B cell (primary cell): ENCODE measurements around the gene PA2G4. TPM values are rescaled to one million over a fixed set of nuclear protein-coding genes. Genes with fewer than 3 reads are reported as not detected.

ENCODE experiments used
- ATAC-seq: fragments of 200-7000 bp; cut with Tn5 transposase; one replicate; pipeline ENCODE4 v1.10.0; 2021; ENCODE audit warnings: low read depth, mild to moderate bottlenecking, moderate number of reproducible peaks, moderate library complexity
- CTCF ChIA-PET: fragments of 350-600 bp; sonication (Branson Sonifier 250); formaldehyde crosslinking; loops from one replicate; lab custom pipeline; 2021; ENCODE audit warnings: antibody characterized with exemption, inconsistent platforms; lab: Charles Lee
- POLR2A ChIA-PET: fragments of 350-600 bp; sonication (Branson Sonifier 250); formaldehyde crosslinking; loops from one replicate; lab custom pipeline; 2021; ENCODE audit warnings: antibody characterized with exemption; lab: Charles Lee
- DNase-seq: peaks from one replicate; pipeline ENCODE4 v3.0.0; 2013
- H2AFZ ChIP-seq: 2 replicates; pipeline ENCODE4 v1.6.1; 2012; ENCODE audit warnings: mild to moderate bottlenecking, low read depth, low read length; ENCODE audit not compliant: insufficient read depth, poor library complexity, severe bottlenecking
- H3K27ac ChIP-seq, 2 donors: 1 replicate in 1 of 2; 2 replicates in 1 of 2; pipeline ENCODE4 v1.5.1; 2012 to 2013; ENCODE audit warnings: low read length in 2 of 2, mild to moderate bottlenecking in 2 of 2, moderate library complexity in 1 of 2
- H3K27me3 ChIP-seq, 4 experiments: fragments of 200-600 bp in 1 of 4; sonication (generic) in 1 of 4; replicated peaks in 1 of 4; 1 replicate in 2 of 4; 2 replicates in 2 of 4; pipeline versions ENCODE4 v1.6.1 to v1.7.0; 2013 to 2016; ENCODE audit warnings: low read length in 3 of 4, mild to moderate bottlenecking in 2 of 4, mixed read lengths in 1 of 4, moderate library complexity in 1 of 4; ENCODE audit not compliant: insufficient read depth in 4 of 4, control insufficient read depth in 3 of 4; ENCODE audit errors: control extremely low read depth in 1 of 4
- H3K36me3 ChIP-seq, 2 experiments: replicated peaks in 1 of 2; 1 replicate in 1 of 2; 2 replicates in 1 of 2; pipeline versions ENCODE4 v1.6.1 to v1.7.1; 2013; ENCODE audit warnings: low read length in 1 of 2; ENCODE audit not compliant: insufficient read depth in 2 of 2, control insufficient read depth in 1 of 2; ENCODE audit errors: control extremely low read depth in 1 of 2, extremely low read depth in 1 of 2
- H3K4me1 ChIP-seq, 2 donors: fragments of 200-600 bp in 1 of 2; sonication (generic) in 1 of 2; 1 replicate in 1 of 2; 2 replicates in 1 of 2; pipeline versions ENCODE4 v1.5.1 to v1.6.1; 2013 to 2017; ENCODE audit warnings: low read length in 2 of 2; ENCODE audit not compliant: control insufficient read depth in 2 of 2, insufficient read depth in 2 of 2
- H3K4me2 ChIP-seq: replicated peaks from 2 replicates; pipeline ENCODE3; 2012; ENCODE audit warnings: mild to moderate bottlenecking, low read depth, low read length; ENCODE audit not compliant: poor library complexity, severe bottlenecking
- H3K4me3 ChIP-seq, 5 experiments: fragments of 200-600 bp in 1 of 5; sonication (generic) in 1 of 5; 1 replicate in 3 of 5; 2 replicates in 2 of 5; pipeline versions ENCODE4 v1.5.1 to v1.7.0; 2011 to 2016; ENCODE audit warnings: low read length in 4 of 5, mild to moderate bottlenecking in 4 of 5, low read depth in 2 of 5, control low read depth in 1 of 5, moderate library complexity in 1 of 5; ENCODE audit not compliant: insufficient read depth in 1 of 5; ENCODE audit errors: control extremely low read depth in 1 of 5, extremely low read depth in 1 of 5
- H3K79me2 ChIP-seq: fragments of 200-600 bp; sonication (generic); one replicate; pipeline ENCODE4 v1.6.0; 2016; ENCODE audit warnings: low read length; ENCODE audit not compliant: control insufficient read depth, insufficient read depth
- H3K9ac ChIP-seq: fragments of 200-600 bp; sonication (generic); 2 replicates; pipeline ENCODE4 v1.6.1; 2017; ENCODE audit warnings: mild to moderate bottlenecking, low read length, moderate library complexity
- H3K9me3 ChIP-seq, 3 donors: one replicate each; pipeline versions ENCODE4 v1.6.1 to v1.7.1; 2013; ENCODE audit warnings: low read length in 2 of 3; ENCODE audit not compliant: control insufficient read depth in 2 of 3, insufficient read depth in 1 of 3; ENCODE audit errors: control extremely low read depth in 1 of 3
- H4K20me1 ChIP-seq: 2 replicates; pipeline ENCODE4 v1.6.0; 2012; ENCODE audit warnings: mild to moderate bottlenecking, low read length; ENCODE audit not compliant: insufficient read depth, control insufficient read depth, poor library complexity, severe bottlenecking
- H3K27ac Mint-ChIP-seq: one replicate; pipeline ENCODE4 v1.8.0; 2021; ENCODE audit warnings: mixed read lengths
- H3K27me3 Mint-ChIP-seq: one replicate; pipeline ENCODE4 v1.8.0; 2021; ENCODE audit warnings: mixed read lengths
- H3K4me1 Mint-ChIP-seq: one replicate; pipeline ENCODE4 v1.8.0; 2021; ENCODE audit warnings: mixed read lengths
- H3K4me3 Mint-ChIP-seq: one replicate; pipeline ENCODE4 v1.8.0; 2021; ENCODE audit warnings: mixed read lengths
- H3K9me3 Mint-ChIP-seq: one replicate; pipeline ENCODE4 v1.8.0; 2022; ENCODE audit warnings: mixed read lengths; ENCODE audit not compliant: insufficient read depth
- CTCF ChIP-seq: fragments of 200-600 bp; IDR thresholded peaks from one replicate; pipeline ENCODE4 v1.8.0; 2022; ENCODE audit warnings: antibody characterized with exemption, mild to moderate bottlenecking
- EZH2 ChIP-seq: IDR thresholded peaks from 2 replicates; pipeline ENCODE4 v1.6.1; 2012; ENCODE audit warnings: borderline replicate concordance, low read depth, mild to moderate bottlenecking, moderate library complexity, low read length; ENCODE audit not compliant: insufficient read depth, poor library complexity, severe bottlenecking
- WGBS: methylation state at CpG from one replicate; pipeline ENCODE4 v1.1.5; 2013; ENCODE audit warnings: missing lambda C conversion rate; ENCODE audit not compliant: insufficient coverage; 5-methylcytosine and 5-hydroxymethylcytosine counted together
- intact Hi-C: fragments of 100-400 bp; cut with micrococcal nuclease; formaldehyde crosslinking; loops from one replicate; pipeline ENCODE4 v1.10.0; 2022
- polyA plus RNA-seq: library from polyadenylated mRNA; depleted of rRNA; stranded (reverse); fragments of >200 nt; gene quantifications from 2 replicates; pipeline ENCODE4 v1.2.3, GENCODE V29; 2012
- total RNA-seq, 2 donors: library from RNA; stranded (reverse); fragments of 120-200 nt in 1 of 2; gene quantifications; 1 replicate in 1 of 2; 2 replicates in 1 of 2; pipeline versions ENCODE4 v1.2.3 to v1.2.4, GENCODE V29; 2013 to 2022

The PA2G4 gene
- total and polyA plus RNA-seq, 2 donors (not counting 1 experiment from before 2014, with no cell fraction given): 56.7 to 77.3 TPM

GRCh38 chr12:56161690-56162351 is 57.5 kb downstream of the PA2G4 start:
- H3K27me3 Mint-ChIP-seq: no peaks in the 10 kb centered on the region
- Histone ChIP-seq H3K79me2 (peaks cover 36% of the 10 kb centered on the region), H3K4me1 (peaks cover 20 to 35% of the 10 kb centered on the region in 2 donors), H4K20me1 (peaks cover 14% of the 10 kb centered on the region), H3K4me2 (no peak overlapping the region), H3K9ac (no peak overlapping the region), H3K27me3 (no peaks in the 10 kb centered on the region), H2AFZ (no peak overlapping the region), H3K4me3 (no peak overlapping the region), H3K9me3 (no peaks in the 10 kb centered on the region), H3K36me3 (peaks cover 6 to 69% of the 10 kb centered on the region in 2 experiments), H3K27ac (no peak overlapping the region)
- TF ChIP-seq CTCF (no peak), EZH2 (no peak)
- DNase-seq (no peak), ATAC-seq (no peak)
- peaks cover 36% of the 10 kb centered on the region for H3K4me1 Mint-ChIP-seq
- ChIA-PET POLR2A (interaction anchor here (0.6 to 0.9 kb wide), 4 partner anchors 14 to 37 kb away, joined by 3 to 7 read pairs (median 5); no protein-coding TSS in a partner anchor), CTCF (interaction anchor here (1.0 to 3.4 kb wide), 7 partner anchors 27 to 236 kb away, joined by 3 to 24 read pairs (median 4); partner anchors contain the start of genes ANKRD52, SMARCC2 and ZC3H10)
- H3K27ac Mint-ChIP-seq: peak overlapping the region; percentile 67
- intact Hi-C loops: no loop called here
- WGBS: 100% methylated on average over 4 of the region's 10 CpGs
- H3K4me3 Mint-ChIP-seq: peak overlapping the region; percentile 13
- no peaks in the 10 kb centered on the region for H3K9me3 Mint-ChIP-seq
